Activated CD4-positive, alpha-beta T cell treated with anti-CD3 and anti-CD28 coated beads, Interleukin-2, Interleukin-4, amounts not matched to agents 100 ng/mL and 50 ng/mL, durations not matched to agents 16 hours and 8 hours (primary cell): Measurements from ENCODE around the gene VWA5B1.

Experiments
- DNase-seq: peaks from one replicate; pipeline ENCODE4 v3.0.0-alpha.2; 2020; ENCODE audit warnings: low spot score

VWA5B1 gene

GRCh38 chr1:20347699-20348098 lies 57.0 kb downstream of the VWA5B1 start:
- no peak for DNase-seq

GRCh38 chr1:20348326-20348915 lies 57.7 kb downstream of the VWA5B1 start:
- DNase-seq: no peak

- no peak for DNase-seq
Measured at GRCh38 chr1:20349561-20349960, 58.9 kb downstream of the VWA5B1 start.

GRCh38 chr1:20349971-20350370 lies 59.3 kb downstream of the VWA5B1 start:
- no peak for DNase-seq

- no peak for DNase-seq
Measured at GRCh38 chr1:20350421-20350820, 59.7 kb downstream of the VWA5B1 start.

- no peak for DNase-seq
Measured at GRCh38 chr1:20351911-20352701, 61.4 kb downstream of the VWA5B1 start.

GRCh38 chr1:20353836-20354235 lies 63.2 kb downstream of the VWA5B1 start:
- no peak for DNase-seq

GRCh38 chr1:20354610-20355009 lies 63.9 kb downstream of the VWA5B1 start:
- DNase-seq: no peak

GRCh38 chr1:20355101-20355827 lies 64.6 kb downstream of the VWA5B1 start:
- DNase-seq: no peak

GRCh38 chr1:20355828-20356735 lies 65.4 kb downstream of the VWA5B1 start:
- DNase-seq: no peak

- DNase-seq: no peak
Measured at GRCh38 chr1:20356850-20357459, 66.3 kb downstream of the VWA5B1 start.

- DNase-seq: no peak
Measured at GRCh38 chr1:20357796-20358195, 67.1 kb downstream of the VWA5B1 start.

GRCh38 chr1:20358761-20359263 lies 68.1 kb downstream of the VWA5B1 start:
- DNase-seq: no peak

GRCh38 chr1:20359451-20360330 lies 69.0 kb downstream of the VWA5B1 start:
- peak; percentile 76 for DNase-seq

GRCh38 chr1:20361401-20361800 lies 70.7 kb downstream of the VWA5B1 start:
- DNase-seq: no peak

GRCh38 chr1:20361805-20362381 lies 71.2 kb downstream of the VWA5B1 start:
- peak; percentile 27 for DNase-seq

- no peak for DNase-seq
Measured at GRCh38 chr1:20362856-20363255, 72.2 kb downstream of the VWA5B1 start.

- no peak for DNase-seq
Measured at GRCh38 chr1:20365421-20366055, 74.9 kb downstream of the VWA5B1 start.

- no peak for DNase-seq
Measured at GRCh38 chr1:20366056-20366462, 75.4 kb downstream of the VWA5B1 start.
